Measurements from ENCODE around the gene LCE2B. TPM values are rescaled to one million over a fixed set of nuclear protein-coding genes. Genes with fewer than 3 reads are reported as not detected.
A peak's percentile ranks its signal among the peaks of the same experiment; 100 is the strongest.
"Not testable (repeated sequence)": the region's sequence is repeated elsewhere in the genome, so short reads cannot be mapped to it uniquely, and the experiment has no call there.

LCE2B gene
- total and polyA plus RNA-seq, 2 donors from 2014 or later: not detected

DNA sequence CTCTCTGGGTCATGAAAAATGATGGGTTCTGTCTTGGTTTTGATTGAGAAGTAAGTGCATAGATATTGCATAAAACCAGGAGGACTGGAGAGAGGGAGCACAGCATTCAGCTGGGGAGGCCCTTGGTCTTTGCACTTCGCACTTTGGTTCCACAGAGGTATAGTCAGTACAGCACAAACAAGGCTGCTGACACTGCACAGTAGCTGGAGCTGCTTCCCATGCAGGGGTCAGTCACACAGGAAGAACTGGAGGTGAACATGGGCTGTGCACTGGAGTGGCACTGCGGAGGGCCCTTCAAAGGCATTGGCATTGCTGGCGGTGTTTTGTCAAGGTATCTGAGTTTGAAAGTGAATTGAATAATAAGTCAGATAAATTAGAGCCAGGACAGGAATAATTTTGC, 27.3 kb upstream of the LCE2B start:
- Histone ChIP-seq H3K9ac (ENCODE audit: low read length in 3 of 3) (no peak overlapping the region), H3K36me3 (ENCODE audit: control insufficient read depth in 2 of 3, insufficient read depth in 3 of 3, low read length in 3 of 3) (no peaks in the 10 kb centered on the region), H3K4me3 (ENCODE audit: low read length in 3 of 3) (no peak overlapping the region), H3K27me3 (ENCODE audit: control insufficient read depth, insufficient read depth, low read length) (no peaks in the 10 kb centered on the region), H3K9me3 (ENCODE audit: control insufficient read depth in 2 of 3, insufficient read depth in 1 of 3, low read length in 3 of 3) (no peaks in the 10 kb centered on the region), H3K27ac (ENCODE audit: low read depth in 2 of 2, low read length in 2 of 2) (no peak overlapping the region), H3K4me1 (ENCODE audit: control insufficient read depth in 2 of 3, insufficient read depth in 2 of 3, low read depth in 1 of 3, low read length in 3 of 3) (no peaks in the 10 kb centered on the region)
- FAIRE-seq: no peak
- intact Hi-C loops (cut with DNase I): no loop called here
- peak in 3 of 5 donors; percentile 7 to 40 (median 12) for DNase-seq
- TF ChIP-seq, protein P1, sequence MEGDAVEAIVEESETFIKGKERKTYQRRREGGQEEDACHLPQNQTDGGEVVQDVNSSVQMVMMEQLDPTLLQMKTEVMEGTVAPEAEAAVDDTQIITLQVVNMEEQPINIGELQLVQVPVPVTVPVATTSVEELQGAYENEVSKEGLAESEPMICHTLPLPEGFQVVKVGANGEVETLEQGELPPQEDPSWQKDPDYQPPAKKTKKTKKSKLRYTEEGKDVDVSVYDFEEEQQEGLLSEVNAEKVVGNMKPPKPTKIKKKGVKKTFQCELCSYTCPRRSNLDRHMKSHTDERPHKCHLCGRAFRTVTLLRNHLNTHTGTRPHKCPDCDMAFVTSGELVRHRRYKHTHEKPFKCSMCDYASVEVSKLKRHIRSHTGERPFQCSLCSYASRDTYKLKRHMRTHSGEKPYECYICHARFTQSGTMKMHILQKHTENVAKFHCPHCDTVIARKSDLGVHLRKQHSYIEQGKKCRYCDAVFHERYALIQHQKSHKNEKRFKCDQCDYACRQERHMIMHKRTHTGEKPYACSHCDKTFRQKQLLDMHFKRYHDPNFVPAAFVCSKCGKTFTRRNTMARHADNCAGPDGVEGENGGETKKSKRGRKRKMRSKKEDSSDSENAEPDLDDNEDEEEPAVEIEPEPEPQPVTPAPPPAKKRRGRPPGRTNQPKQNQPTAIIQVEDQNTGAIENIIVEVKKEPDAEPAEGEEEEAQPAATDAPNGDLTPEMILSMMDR (IDR thresholded peaks at IDR 0.05; ENCODE audit: borderline replicate concordance, extremely low read depth, insufficient read depth): no peak

DNA sequence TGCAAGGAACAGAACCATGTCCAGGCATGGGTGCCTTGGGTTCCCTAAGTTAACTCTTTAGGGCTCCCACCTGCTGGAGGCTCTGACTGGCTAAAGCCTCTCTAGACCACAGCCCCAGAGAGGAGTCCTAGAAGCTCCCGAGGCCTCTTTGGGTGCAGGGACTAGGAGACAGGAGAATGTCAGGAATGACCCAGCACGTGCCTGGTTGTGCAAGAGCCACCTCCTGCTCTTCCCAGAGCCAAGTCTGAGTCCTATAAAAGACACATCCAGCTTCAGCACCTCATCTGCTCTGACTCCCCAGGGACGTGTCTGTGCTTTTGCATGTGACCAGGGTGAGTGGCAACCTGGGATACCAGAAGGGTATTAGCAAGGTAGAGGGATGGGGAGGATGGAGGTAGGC, 22.8 kb upstream of the LCE2B start, which contains the start of gene LCE2D:
TSS of gene LCE2D (plus strand) at position 283 of the 400 bp plus-strand sequence. CDS start 726 bp downstream, outside the sequence.
- Histone ChIP-seq H3K36me3 (ENCODE audit: control insufficient read depth in 2 of 3, insufficient read depth in 3 of 3, low read length in 3 of 3) (no peaks in the 10 kb centered on the region), H3K4me3 (ENCODE audit: low read length in 3 of 3) (no peak within 1 kb of the TSS), H3K27me3 (ENCODE audit: control insufficient read depth, insufficient read depth, low read length) (no peaks in the 10 kb centered on the region), H3K9me3 (ENCODE audit: control insufficient read depth in 2 of 3, insufficient read depth in 1 of 3, low read length in 3 of 3) (no peaks in the 10 kb centered on the region), H3K27ac (ENCODE audit: low read depth in 2 of 2, low read length in 2 of 2) (no peak within 1 kb of the TSS), H3K4me1 (ENCODE audit: control insufficient read depth in 2 of 3, insufficient read depth in 2 of 3, low read depth in 1 of 3, low read length in 3 of 3) (no peaks in the 10 kb centered on the region), H3K9ac (ENCODE audit: low read length in 3 of 3) (no peak within 1 kb of the TSS)
- no peak for DNase-seq
- FAIRE-seq: no peak
- TF ChIP-seq, protein P1 (IDR thresholded peaks at IDR 0.05; ENCODE audit: borderline replicate concordance, extremely low read depth, insufficient read depth): no peak
- intact Hi-C loops (cut with DNase I): no loop called here

DNA sequence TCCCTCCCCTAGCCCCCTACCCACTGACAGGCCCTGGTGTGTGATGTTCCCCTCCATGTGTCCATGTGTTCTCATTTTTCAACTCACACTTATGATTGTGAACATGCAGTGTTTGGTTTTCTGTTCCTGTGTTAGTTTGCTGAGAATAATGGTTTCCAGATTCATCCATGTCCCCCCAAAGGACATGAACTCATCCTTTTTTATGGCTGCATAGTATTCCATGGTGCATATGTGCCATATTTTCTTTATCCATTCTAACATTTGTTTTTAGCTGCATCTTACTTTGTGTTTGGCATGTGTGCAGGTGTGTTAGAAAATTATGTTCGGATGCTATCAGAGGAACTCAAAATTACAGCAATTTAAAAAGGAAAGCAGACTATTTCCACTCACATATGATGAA, 19.8 kb upstream of the LCE2B start:
- H3K4me3 ChIP-seq (ENCODE audit: low read length in 3 of 3); H3K36me3 ChIP-seq (ENCODE audit: control insufficient read depth in 2 of 3, insufficient read depth in 3 of 3, low read length in 3 of 3); H3K27me3 ChIP-seq (ENCODE audit: control insufficient read depth, insufficient read depth, low read length); H3K9ac ChIP-seq (ENCODE audit: low read length in 3 of 3); FAIRE-seq; H3K9me3 ChIP-seq (ENCODE audit: control insufficient read depth in 2 of 3, insufficient read depth in 1 of 3, low read length in 3 of 3); DNase-seq; H3K27ac ChIP-seq (ENCODE audit: low read depth in 2 of 2, low read length in 2 of 2); H3K4me1 ChIP-seq (ENCODE audit: control insufficient read depth in 2 of 3, insufficient read depth in 2 of 3, low read depth in 1 of 3, low read length in 3 of 3); intact Hi-C loops (cut with DNase I): not testable (repeated sequence)

DNA sequence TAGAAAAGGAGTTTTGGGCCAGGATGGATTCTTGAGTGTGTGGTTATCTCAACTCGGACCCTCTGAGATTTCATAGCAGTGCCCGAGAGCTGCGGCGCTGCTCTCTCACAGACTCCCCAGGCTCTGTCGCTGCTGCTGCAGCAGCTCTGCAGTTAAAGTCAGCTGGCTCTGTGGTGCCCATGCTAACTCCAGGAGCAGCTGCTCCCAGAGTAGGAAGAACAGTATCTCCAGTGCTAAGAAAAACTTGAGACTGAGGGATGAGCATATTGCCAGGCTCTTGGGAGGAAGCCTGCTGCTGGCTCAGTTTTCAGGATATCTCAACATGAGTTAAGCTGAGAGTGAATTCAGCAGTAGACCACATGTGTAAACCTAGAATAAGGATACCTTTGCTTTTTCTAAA, 18.3 kb upstream of the LCE2B start:
- TF ChIP-seq, protein P1 (IDR thresholded peaks at IDR 0.05; ENCODE audit: borderline replicate concordance, extremely low read depth, insufficient read depth): no peak
- DNase-seq (no peak), FAIRE-seq (no peak)
- Histone ChIP-seq H3K9ac (ENCODE audit: low read length in 3 of 3) (no peak overlapping the region), H3K27me3 (ENCODE audit: control insufficient read depth, insufficient read depth, low read length) (no peaks in the 10 kb centered on the region), H3K4me1 (ENCODE audit: control insufficient read depth in 2 of 3, insufficient read depth in 2 of 3, low read depth in 1 of 3, low read length in 3 of 3) (no peaks in the 10 kb centered on the region), H3K27ac (ENCODE audit: low read depth in 2 of 2, low read length in 2 of 2) (no peak overlapping the region), H3K36me3 (ENCODE audit: control insufficient read depth in 2 of 3, insufficient read depth in 3 of 3, low read length in 3 of 3) (no peaks in the 10 kb centered on the region), H3K9me3 (ENCODE audit: control insufficient read depth in 2 of 3, insufficient read depth in 1 of 3, low read length in 3 of 3) (no peaks in the 10 kb centered on the region), H3K4me3 (ENCODE audit: low read length in 3 of 3) (no peak overlapping the region)
- intact Hi-C loops (cut with DNase I): no loop called here

Measured in kidney (tissue), 14 donors.